Pancreas (tissue), 10 donors: Measurements from ENCODE around the gene MBTPS1. TPM values are rescaled to one million over a fixed set of nuclear protein-coding genes. Genes with fewer than 3 reads are reported as not detected.
A peak's percentile ranks its signal among the peaks of the same experiment; 100 is the strongest.

Experiments used
- ATAC-seq, 4 donors: fragments of 200-7000 bp; cut with Tn5 transposase; one replicate each; pipeline versions ENCODE4 v1.8.0 to v1.9.1; 2020; ENCODE audit warnings: mild to moderate bottlenecking in 4 of 4, moderate library complexity in 4 of 4
- DNase-seq, 6 donors: peaks; one replicate each; pipeline ENCODE4 v3.0.0-alpha.2; 2020
- FAIRE-seq: peaks from 2 replicates; lab custom pipeline; 2012; peaks lifted over from hg19 to GRCh38; lab: Jason Lieb, UNC
- H3K27ac ChIP-seq, 4 donors: fragments of 200-600 bp; sonication (generic); 1 replicate in 3 of 4; 2 replicates in 1 of 4; pipeline versions ENCODE4 v1.5.0 to v1.8.0; 2020
- H3K27me3 ChIP-seq, 4 donors: fragments of 200-600 bp; one replicate each; pipeline ENCODE4 v1.8.0; 2021
- H3K36me3 ChIP-seq, 3 donors: fragments of 200-600 bp; sonication (generic) in 1 of 3; one replicate each; pipeline versions ENCODE4 v1.5.0 to v1.8.0; 2020 to 2021
- H3K4me1 ChIP-seq, 3 donors: fragments of 200-600 bp; one replicate each; pipeline ENCODE4 v1.8.0; 2021
- H3K4me3 ChIP-seq, 4 donors: fragments of 200-600 bp; sonication (generic) in 2 of 4; one replicate each; pipeline versions ENCODE4 v1.5.0 to v1.8.0; 2020 to 2021
- H3K9me3 ChIP-seq, 4 donors: fragments of 200-600 bp; one replicate each; pipeline ENCODE4 v1.8.0; 2021
- WGBS, 2 donors: extraction: QIAGEN DNeasy Blood & Tissue Kit; methylation state at CpG; one replicate each; pipeline ENCODE4 v1.1.7; 2013; 5-methylcytosine and 5-hydroxymethylcytosine counted together
- intact Hi-C, 3 donors: fragments of 100-400 bp; cut with DNase I; formaldehyde crosslinking; loops; one replicate each; pipeline versions ENCODE4 v1.11.1 to v1.14.2; 2022
- polyA plus RNA-seq, 2 donors: library from polyadenylated mRNA; stranded (reverse); fragments of 200-250 nt; gene quantifications; one replicate each; pipeline ENCODE4 v1.2.3, GENCODE V29; 2013
- total RNA-seq, 6 donors: library from RNA; stranded (reverse); fragmentation: NEBNext Ultra II Directional in 4 of 6; extraction: Animal tissue kit (Norgen Biotek cat#: 25700) in 4 of 6; gene quantifications; one replicate each; pipeline versions ENCODE4 v1.2.1 to v1.2.4, GENCODE V29; 2021 to 2023
- TF ChIP-seq, protein P1 (sequence below), 4 donors: fragments of 200-600 bp; sonication (generic) in 3 of 4; IDR thresholded peaks; one replicate each; pipeline versions ENCODE4 v1.5.0 to v1.8.0; 2021; ENCODE audit warnings: antibody characterized with exemption in 4 of 4
- donor health status: healthy with polysubstance abuse.
- donor health status: DM: no; HTN: no; CAD: no; lungs with moderate emphysema.
- donor health status: DM: no; HTN: no; CAD: no.
- donor health status: control.
- donor health status: control.
- donor health status: Bipolar disorder and iron deficiency.
- donor health status: DM: yes; HTN: yes; CAD: no.
- donor health status: DM: no; HTN: no; CAD: no.
- donor health status: DM: no; HTN: no; CAD: no.
- donor health status: DM: yes; HTN: yes; CAD: no.

The MBTPS1 gene
- total and polyA plus RNA-seq, 8 donors, result 32.8 to 56.8 (median 43.2) TPM

DNA sequence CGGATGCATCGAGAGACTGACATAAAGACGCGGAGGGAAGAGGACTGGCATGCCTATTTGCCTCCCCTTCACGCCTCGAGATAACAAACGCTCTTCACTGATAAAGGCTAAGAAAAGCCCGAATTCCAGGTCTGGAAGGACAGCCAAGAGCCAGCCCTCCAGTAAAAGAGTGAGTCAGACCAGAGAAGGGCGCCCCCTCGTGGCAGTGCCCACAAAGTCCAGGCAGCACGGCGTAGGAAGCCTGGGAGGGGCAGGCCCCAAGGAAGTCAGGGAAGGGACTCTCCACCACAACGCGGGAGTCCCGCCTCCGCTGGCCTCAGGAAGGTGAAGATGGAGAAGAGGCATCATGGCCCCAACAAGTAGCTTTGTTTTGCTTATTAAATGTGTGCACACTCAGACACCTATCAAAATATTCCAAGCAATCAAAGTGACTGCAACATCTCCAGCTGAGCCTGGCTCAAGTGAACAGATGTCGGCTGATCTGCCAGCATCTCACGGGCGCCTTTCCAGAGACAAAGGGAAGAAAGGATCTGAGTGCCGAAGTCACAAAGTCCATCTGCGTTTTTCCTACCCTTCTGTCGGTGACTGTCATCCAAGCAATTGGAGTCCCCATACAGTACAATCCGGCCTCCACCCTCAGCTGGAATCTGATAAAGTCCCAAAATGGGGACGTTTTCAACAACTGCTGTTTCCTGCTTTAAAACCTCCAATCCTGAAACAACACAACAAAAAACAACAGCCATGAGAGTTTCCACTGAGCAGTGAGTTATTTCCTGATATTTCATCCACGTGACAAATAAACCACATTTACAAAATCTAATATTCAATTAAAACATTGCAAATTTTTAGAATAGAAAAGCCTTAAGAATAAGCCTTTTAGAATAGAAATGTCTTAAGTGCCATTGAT lies 53.8 kb downstream of the MBTPS1 start:
- TF ChIP-seq, protein P1, sequence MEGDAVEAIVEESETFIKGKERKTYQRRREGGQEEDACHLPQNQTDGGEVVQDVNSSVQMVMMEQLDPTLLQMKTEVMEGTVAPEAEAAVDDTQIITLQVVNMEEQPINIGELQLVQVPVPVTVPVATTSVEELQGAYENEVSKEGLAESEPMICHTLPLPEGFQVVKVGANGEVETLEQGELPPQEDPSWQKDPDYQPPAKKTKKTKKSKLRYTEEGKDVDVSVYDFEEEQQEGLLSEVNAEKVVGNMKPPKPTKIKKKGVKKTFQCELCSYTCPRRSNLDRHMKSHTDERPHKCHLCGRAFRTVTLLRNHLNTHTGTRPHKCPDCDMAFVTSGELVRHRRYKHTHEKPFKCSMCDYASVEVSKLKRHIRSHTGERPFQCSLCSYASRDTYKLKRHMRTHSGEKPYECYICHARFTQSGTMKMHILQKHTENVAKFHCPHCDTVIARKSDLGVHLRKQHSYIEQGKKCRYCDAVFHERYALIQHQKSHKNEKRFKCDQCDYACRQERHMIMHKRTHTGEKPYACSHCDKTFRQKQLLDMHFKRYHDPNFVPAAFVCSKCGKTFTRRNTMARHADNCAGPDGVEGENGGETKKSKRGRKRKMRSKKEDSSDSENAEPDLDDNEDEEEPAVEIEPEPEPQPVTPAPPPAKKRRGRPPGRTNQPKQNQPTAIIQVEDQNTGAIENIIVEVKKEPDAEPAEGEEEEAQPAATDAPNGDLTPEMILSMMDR (IDR thresholded peaks at IDR 0.05), result peak; percentile 86 to 91 (median 88)
- no peak for FAIRE-seq
- WGBS, 2 donors, result 45 to 46% methylated on average over 25 of the region's 25 CpGs
- peak; percentile 89 to 96 (median 94) for ATAC-seq
- Histone ChIP-seq H3K36me3 (peaks cover 0 to 80% (median 35%) of the 10 kb centered on the region in 3 donors), H3K4me1 (no peaks in the 10 kb centered on the region), H3K27me3 (no peaks in the 10 kb centered on the region), H3K4me3 (no peak overlapping the region), H3K27ac (no peak overlapping the region), H3K9me3 (no peaks in the 10 kb centered on the region)
- DNase-seq, result peak; percentile 57 to 93 (median 79)
- intact Hi-C loops, result loop anchor here in 1 of 3 donors (5.0 kb wide), 1 partner anchor 96 kb away; the partner anchor contains the start of gene NECAB2

- Histone ChIP-seq H3K27ac (no peak overlapping the region), H3K27me3 (no peaks in the 10 kb centered on the region), H3K4me3 (no peak overlapping the region), H3K36me3 (peaks cover 0 to 78% (median 37%) of the 10 kb centered on the region in 3 donors), H3K4me1 (peaks cover 0 to under 1% (median 0%) of the 10 kb centered on the region in 3 donors), H3K9me3 (no peaks in the 10 kb centered on the region)
- DNase-seq (peak in 1 of 6 donors; percentile 30), ATAC-seq (no peak), FAIRE-seq (no peak)
- intact Hi-C loops, result loop anchor here in 1 of 3 donors (5.0 kb wide), 1 partner anchor 94 kb away; the partner anchor contains the start of gene NECAB2
- WGBS, 2 donors, result 81 to 87% methylated on average over 7 of the region's 7 CpGs
- TF ChIP-seq, protein P1 (IDR thresholded peaks at IDR 0.05), result no peak
Measured at GRCh38 chr16:84061236-84061819, 55.4 kb downstream of the MBTPS1 start.

- DNase-seq (peak in 2 of 6 donors; percentile 8 to 39), FAIRE-seq (no peak), ATAC-seq (no peak)
- TF ChIP-seq, protein P1 (IDR thresholded peaks at IDR 0.05), result no peak
- Histone ChIP-seq H3K9me3 (no peaks in the 10 kb centered on the region), H3K27me3 (no peaks in the 10 kb centered on the region), H3K27ac (no peak overlapping the region), H3K36me3 (peaks cover 0 to 76% (median 39%) of the 10 kb centered on the region in 3 donors), H3K4me3 (no peak overlapping the region), H3K4me1 (peaks cover 3 to 8% (median 3%) of the 10 kb centered on the region in 3 donors)
- WGBS, 2 donors, result 95% methylated on average over 28 of the region's 28 CpGs
- intact Hi-C loops, result loop anchor here in 1 of 3 donors (5.0 to 10.0 kb wide), 2 partner anchors 93 to 235 kb away; partner anchors contain the start of gene NECAB2
Measured at GRCh38 chr16:84059946-84060901, 56.5 kb downstream of the MBTPS1 start.

DNA sequence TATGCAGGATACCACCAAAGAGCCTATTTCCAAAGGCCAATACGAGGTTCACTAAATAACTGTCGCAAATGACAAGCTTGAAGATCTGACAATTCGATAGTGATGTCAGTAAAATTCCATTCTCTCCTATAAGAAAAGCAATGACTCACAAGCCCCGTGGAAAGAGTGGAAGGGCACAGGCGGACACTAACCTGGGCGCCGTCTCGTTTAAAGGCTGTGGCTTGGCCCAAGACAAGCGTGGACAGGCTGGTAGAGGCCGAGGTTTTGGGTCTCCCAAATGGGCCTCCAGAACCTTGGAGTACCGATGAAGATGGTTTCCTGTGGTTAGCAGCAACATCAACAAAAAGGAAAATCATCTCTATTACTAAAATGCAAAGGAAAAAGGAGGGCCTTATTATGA lies 57.6 kb downstream of the MBTPS1 start:
- H3K27ac ChIP-seq, result no peak overlapping the region
- TF ChIP-seq, protein P1 (IDR thresholded peaks at IDR 0.05), result no peak
- no peak for DNase-seq
- H3K9me3 ChIP-seq, result no peaks in the 10 kb centered on the region
- 91% methylated on average over 11 of the region's 11 CpGs for WGBS, 2 donors
- H3K4me3 ChIP-seq, result no peak overlapping the region
- peaks cover 0 to 85% (median 39%) of the 10 kb centered on the region in 3 donors for H3K36me3 ChIP-seq
- no peak for FAIRE-seq
- H3K27me3 ChIP-seq, result no peaks in the 10 kb centered on the region
- no peak for ATAC-seq
- H3K4me1 ChIP-seq, result peaks cover 6 to 8% (median 7%) of the 10 kb centered on the region in 3 donors
- intact Hi-C loops, result loop anchor here in 1 of 3 donors (10.0 kb wide), 1 partner anchor 234 kb away; no protein-coding TSS in a partner anchor
